HepG2 (cell line): ENCODE data around the gene HHIPL1. TPM values are rescaled to one million over a fixed set of nuclear protein-coding genes. Genes with fewer than 3 reads are reported as not detected.

Experiments used
- FOXK1 ChIP-seq: sonication (generic); formaldehyde crosslinking; IDR thresholded peaks from 2 replicates; pipeline ENCODE4 v1.4.0; 2020; ENCODE audit warnings: low read depth, missing genetic modification reagents, borderline replicate concordance
- HDAC1 ChIP-seq: sonication (generic); formaldehyde crosslinking; IDR thresholded peaks from 2 replicates; pipeline ENCODE4 v1.5.1; 2020; ENCODE audit warnings: mild to moderate bottlenecking, missing genetic modification reagents
- JUND ChIP-seq: sonication (generic); formaldehyde crosslinking; IDR thresholded peaks from 2 replicates; pipeline ENCODE4 v1.8.0; 2022; ENCODE audit warnings: mild to moderate bottlenecking, missing genetic modification reagents
- KDM5A ChIP-seq: fragments of 200-600 bp; sonication (generic); IDR thresholded peaks from 2 replicates; pipeline ENCODE4 v1.7.0; 2018; ENCODE audit warnings: antibody characterized with exemption, mild to moderate bottlenecking, low read length, borderline replicate concordance
- KLF6 ChIP-seq: IDR thresholded peaks from 2 replicates; pipeline ENCODE4 v1.8.0; 2016; ENCODE audit warnings: missing biosample characterization, missing genetic modification reagents
- MED8 ChIP-seq: sonication (generic); formaldehyde crosslinking; IDR thresholded peaks from 2 replicates; pipeline ENCODE4 v1.8.1; 2023; ENCODE audit warnings: mild to moderate bottlenecking, missing genetic modification reagents; ENCODE audit not compliant: insufficient replicate concordance
- MEF2D ChIP-seq: sonication (generic); formaldehyde crosslinking; IDR thresholded peaks from 2 replicates; pipeline ENCODE4 v1.5.1; 2020; ENCODE audit warnings: mild to moderate bottlenecking, missing genetic modification reagents
- MTA1 ChIP-seq: sonication (generic); formaldehyde crosslinking; IDR thresholded peaks from 2 replicates; pipeline ENCODE4 v1.4.0; 2020; ENCODE audit warnings: missing genetic modification reagents, mild to moderate bottlenecking, borderline replicate concordance
- MTERF4 ChIP-seq: sonication (generic); formaldehyde crosslinking; IDR thresholded peaks from 2 replicates; pipeline ENCODE4 v1.8.0; 2023; ENCODE audit warnings: mild to moderate bottlenecking, missing genetic modification reagents
- NONO ChIP-seq, 2 experiments: fragments of 450-650 bp in 1 of 2; sonication (generic) in 1 of 2; formaldehyde crosslinking in 1 of 2; IDR thresholded peaks in 1 of 2; conservative IDR thresholded peaks in 1 of 2; 2 replicates each; pipeline versions ENCODE4 v1.6.1 to v1.8.0; 2017 to 2022; ENCODE audit warnings: mild to moderate bottlenecking in 1 of 2, missing genetic modification reagents in 1 of 2, moderate library complexity in 1 of 2
- NR3C1 ChIP-seq: sonication (generic); formaldehyde crosslinking; IDR thresholded peaks from 2 replicates; pipeline ENCODE4 v1.4.0; 2020; ENCODE audit warnings: missing genetic modification reagents
- POLR2AphosphoS2 ChIP-seq: IDR thresholded peaks from 2 replicates; pipeline ENCODE4 v1.6.1; 2011; ENCODE audit warnings: low read depth, low read length, improper control_type of control experiment
- XRCC5 ChIP-seq: fragments of 200-400 bp; formaldehyde crosslinking; optimal IDR thresholded peaks from 2 replicates; pipeline ENCODE3; 2017; ENCODE audit warnings: mild to moderate bottlenecking, low read length
- ZFP37 ChIP-seq: sonication (generic); formaldehyde crosslinking; IDR thresholded peaks from 2 replicates; pipeline ENCODE4 v1.4.0; 2020; ENCODE audit warnings: missing genetic modification reagents, borderline replicate concordance
- ZKSCAN5 ChIP-seq: sonication (generic); formaldehyde crosslinking; IDR thresholded peaks from 2 replicates; pipeline ENCODE4 v1.5.1; 2020; ENCODE audit warnings: mild to moderate bottlenecking, missing genetic modification reagents
- ZNF10 ChIP-seq: sonication (generic); formaldehyde crosslinking; IDR thresholded peaks from 2 replicates; pipeline ENCODE4 v1.4.0; 2020; ENCODE audit warnings: mild to moderate bottlenecking, low read depth, missing genetic modification reagents, borderline replicate concordance
- ZNF841 ChIP-seq: sonication (generic); formaldehyde crosslinking; IDR thresholded peaks from 2 replicates; pipeline ENCODE4 v1.8.1; 2023; ENCODE audit warnings: missing genetic modification reagents, borderline replicate concordance
- polyA plus RNA-seq, 8 experiments: library from polyadenylated mRNA; depleted of rRNA in 3 of 8; stranded (reverse) in 7 of 8; unstranded in 1 of 8; fragments of >200 nt; fragmentation: Illumina TruSeq in 4 of 8; extraction: Trizol in 4 of 8; gene quantifications; 2 replicates each; pipeline versions ENCODE4 v1.2.1 to v1.2.3, GENCODE V29; 2011 to 2016; ENCODE audit warnings: low read depth in 4 of 8, missing spikeins in 1 of 8, mixed read lengths in 1 of 8; ENCODE audit not compliant: insufficient read depth in 1 of 8
- total RNA-seq, 5 experiments: library from RNA; depleted of rRNA; stranded (reverse); fragments of >200 nt; fragmentation: Illumina TruSeq; extraction: Trizol; gene quantifications; 2 replicates each; pipeline ENCODE4 v1.2.3, GENCODE V29; 2016; ENCODE audit warnings: low read depth in 1 of 5
- TF ChIP-seq, protein P1 (sequence below): sonication (generic); formaldehyde crosslinking; conservative IDR thresholded peaks from 2 replicates; pipeline ENCODE4 v1.4.0; 2020; ENCODE audit warnings: mild to moderate bottlenecking, missing genetic modification reagents, moderate library complexity
- TF ChIP-seq, protein P2 (sequence below): sonication (generic); formaldehyde crosslinking; IDR thresholded peaks from 2 replicates; pipeline ENCODE4 v1.4.0; 2020; ENCODE audit warnings: missing genetic modification reagents, borderline replicate concordance

The HHIPL1 gene
- total and polyA plus RNA-seq, 2 of the 13 experiments (the other 11 are each of a cell fraction or from before 2014, with no cell fraction given) = not detected

DNA sequence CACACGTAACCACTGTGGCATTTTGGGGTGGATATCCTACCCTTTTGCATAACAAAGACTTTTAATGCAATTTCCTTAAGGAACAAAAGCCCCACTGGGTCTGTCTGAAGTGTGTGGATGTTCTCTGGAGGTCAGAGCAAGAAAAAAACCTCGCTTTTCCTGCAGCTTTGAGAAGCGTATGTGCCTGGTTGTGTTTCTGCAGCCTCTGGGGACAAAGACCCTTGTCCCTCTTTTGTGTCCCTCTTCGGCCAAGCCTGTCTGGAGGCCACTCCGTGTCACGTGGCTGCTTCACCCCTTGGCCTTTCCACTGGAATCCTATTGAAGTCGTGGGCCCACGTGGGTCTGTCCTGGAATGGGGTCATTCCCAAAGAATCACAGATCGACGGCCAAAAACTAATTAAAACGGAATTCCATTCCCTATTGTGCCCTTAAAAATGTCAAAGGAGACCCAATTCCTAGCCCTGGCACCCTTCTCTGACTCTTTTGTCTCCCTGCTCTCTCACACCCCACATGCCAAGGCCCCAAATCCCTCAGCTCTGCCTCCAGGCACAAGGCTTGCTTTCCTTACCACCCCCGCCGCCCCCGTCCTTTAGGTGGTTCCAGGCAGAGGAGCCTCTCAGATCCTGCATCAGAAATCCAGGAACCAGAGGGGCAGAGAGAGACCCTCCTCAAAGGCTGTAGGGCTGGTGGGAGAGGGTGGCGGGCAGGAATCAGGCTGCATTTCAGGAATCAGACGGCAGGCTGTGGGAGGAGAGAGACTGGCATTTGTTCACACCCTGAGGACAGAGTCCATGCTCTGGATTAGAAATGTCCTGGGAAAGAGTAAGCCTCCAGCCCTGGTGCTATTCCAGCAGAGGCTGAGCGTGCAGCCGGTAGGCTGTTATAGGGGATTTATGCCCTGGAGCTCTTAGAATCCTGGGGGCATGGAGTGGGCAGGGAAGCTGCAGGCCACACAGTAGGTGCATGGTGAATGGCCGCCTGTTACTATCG lies 26.6 kb downstream of the HHIPL1 start (continued):
- TF ChIP-seq, protein P1, sequence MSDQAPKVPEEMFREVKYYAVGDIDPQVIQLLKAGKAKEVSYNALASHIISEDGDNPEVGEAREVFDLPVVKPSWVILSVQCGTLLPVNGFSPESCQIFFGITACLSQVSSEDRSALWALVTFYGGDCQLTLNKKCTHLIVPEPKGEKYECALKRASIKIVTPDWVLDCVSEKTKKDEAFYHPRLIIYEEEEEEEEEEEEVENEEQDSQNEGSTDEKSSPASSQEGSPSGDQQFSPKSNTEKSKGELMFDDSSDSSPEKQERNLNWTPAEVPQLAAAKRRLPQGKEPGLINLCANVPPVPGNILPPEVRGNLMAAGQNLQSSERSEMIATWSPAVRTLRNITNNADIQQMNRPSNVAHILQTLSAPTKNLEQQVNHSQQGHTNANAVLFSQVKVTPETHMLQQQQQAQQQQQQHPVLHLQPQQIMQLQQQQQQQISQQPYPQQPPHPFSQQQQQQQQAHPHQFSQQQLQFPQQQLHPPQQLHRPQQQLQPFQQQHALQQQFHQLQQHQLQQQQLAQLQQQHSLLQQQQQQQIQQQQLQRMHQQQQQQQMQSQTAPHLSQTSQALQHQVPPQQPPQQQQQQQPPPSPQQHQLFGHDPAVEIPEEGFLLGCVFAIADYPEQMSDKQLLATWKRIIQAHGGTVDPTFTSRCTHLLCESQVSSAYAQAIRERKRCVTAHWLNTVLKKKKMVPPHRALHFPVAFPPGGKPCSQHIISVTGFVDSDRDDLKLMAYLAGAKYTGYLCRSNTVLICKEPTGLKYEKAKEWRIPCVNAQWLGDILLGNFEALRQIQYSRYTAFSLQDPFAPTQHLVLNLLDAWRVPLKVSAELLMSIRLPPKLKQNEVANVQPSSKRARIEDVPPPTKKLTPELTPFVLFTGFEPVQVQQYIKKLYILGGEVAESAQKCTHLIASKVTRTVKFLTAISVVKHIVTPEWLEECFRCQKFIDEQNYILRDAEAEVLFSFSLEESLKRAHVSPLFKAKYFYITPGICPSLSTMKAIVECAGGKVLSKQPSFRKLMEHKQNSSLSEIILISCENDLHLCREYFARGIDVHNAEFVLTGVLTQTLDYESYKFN = peak; percentile 50
- TF ChIP-seq MED8 (no peak), NONO (IDR thresholded peaks at IDR 0.05) (no peak), NONO (CRISPR knock-in tag; conservative IDR thresholded peaks at IDR 0.05) (no peak), HDAC1 (no peak), KLF6 (no peak), MTERF4 (CRISPR knock-in tag) (no peak), MTA1 (peak; percentile 73; the same call in 1 of the 2 replicates), ZNF841 (CRISPR knock-in tag) (no peak), FOXK1 (CRISPR knock-in tag) (no peak), ZNF10 (no peak), MEF2D (no peak), POLR2AphosphoS2 (no peak), JUND (CRISPR knock-in tag) (no peak), XRCC5 (no peak), KDM5A (no peak), ZFP37 (CRISPR knock-in tag) (no peak), ZKSCAN5 (CRISPR knock-in tag) (no peak), NR3C1 (CRISPR knock-in tag) (no peak)
- TF ChIP-seq, protein P2, sequence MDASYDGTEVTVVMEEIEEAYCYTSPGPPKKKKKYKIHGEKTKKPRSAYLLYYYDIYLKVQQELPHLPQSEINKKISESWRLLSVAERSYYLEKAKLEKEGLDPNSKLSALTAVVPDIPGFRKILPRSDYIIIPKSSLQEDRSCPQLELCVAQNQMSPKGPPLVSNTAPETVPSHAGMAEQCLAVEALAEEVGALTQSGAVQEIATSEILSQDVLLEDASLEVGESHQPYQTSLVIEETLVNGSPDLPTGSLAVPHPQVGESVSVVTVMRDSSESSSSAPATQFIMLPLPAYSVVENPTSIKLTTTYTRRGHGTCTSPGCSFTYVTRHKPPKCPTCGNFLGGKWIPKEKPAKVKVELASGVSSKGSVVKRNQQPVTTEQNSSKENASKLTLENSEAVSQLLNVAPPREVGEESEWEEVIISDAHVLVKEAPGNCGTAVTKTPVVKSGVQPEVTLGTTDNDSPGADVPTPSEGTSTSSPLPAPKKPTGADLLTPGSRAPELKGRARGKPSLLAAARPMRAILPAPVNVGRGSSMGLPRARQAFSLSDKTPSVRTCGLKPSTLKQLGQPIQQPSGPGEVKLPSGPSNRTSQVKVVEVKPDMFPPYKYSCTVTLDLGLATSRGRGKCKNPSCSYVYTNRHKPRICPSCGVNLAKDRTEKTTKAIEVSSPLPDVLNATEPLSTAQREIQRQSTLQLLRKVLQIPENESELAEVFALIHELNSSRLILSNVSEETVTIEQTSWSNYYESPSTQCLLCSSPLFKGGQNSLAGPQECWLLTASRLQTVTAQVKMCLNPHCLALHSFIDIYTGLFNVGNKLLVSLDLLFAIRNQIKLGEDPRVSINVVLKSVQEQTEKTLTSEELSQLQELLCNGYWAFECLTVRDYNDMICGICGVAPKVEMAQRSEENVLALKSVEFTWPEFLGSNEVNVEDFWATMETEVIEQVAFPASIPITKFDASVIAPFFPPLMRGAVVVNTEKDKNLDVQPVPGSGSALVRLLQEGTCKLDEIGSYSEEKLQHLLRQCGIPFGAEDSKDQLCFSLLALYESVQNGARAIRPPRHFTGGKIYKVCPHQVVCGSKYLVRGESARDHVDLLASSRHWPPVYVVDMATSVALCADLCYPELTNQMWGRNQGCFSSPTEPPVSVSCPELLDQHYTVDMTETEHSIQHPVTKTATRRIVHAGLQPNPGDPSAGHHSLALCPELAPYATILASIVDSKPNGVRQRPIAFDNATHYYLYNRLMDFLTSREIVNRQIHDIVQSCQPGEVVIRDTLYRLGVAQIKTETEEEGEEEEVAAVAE = no peak
